HG03025 (cell line): ENCODE measurements around the gene IL17RA.
A peak's percentile ranks its signal among the peaks of the same experiment; 100 is the strongest.

Experiments used
- ATAC-seq: cut with Tn5 transposase; IDR thresholded peaks from one replicate; pipeline ENCODE4 v1.9.1; 2021; ENCODE audit warnings: mild to moderate bottlenecking, moderate library complexity; ENCODE audit not compliant: unreplicated experiment, low FRiP score

IL17RA gene

GRCh38 chr22:17149076-17149815, 64.4 kb downstream of the IL17RA start:
- no peak for ATAC-seq

- ATAC-seq: no peak
These were observed 67.5 kb downstream of the IL17RA start for GRCh38 chr22:17152340-17152739.

GRCh38 chr22:17152971-17153370, 68.2 kb downstream of the IL17RA start:
- ATAC-seq: no peak

GRCh38 chr22:17155941-17156340, 71.1 kb downstream of the IL17RA start:
- ATAC-seq: no peak

- ATAC-seq: no peak
These were observed 72.9 kb downstream of the IL17RA start for GRCh38 chr22:17157714-17158113.

GRCh38 chr22:17158176-17158567, 73.4 kb downstream of the IL17RA start:
- no peak for ATAC-seq

GRCh38 chr22:17158568-17159503, 74.0 kb downstream of the IL17RA start, which contains the start of gene HDHD5:
Gene HDHD5, minus strand, starts transcription at chr22:17159277. Its CDS starts 26 bp downstream, at chr22:17159251.
- ATAC-seq: peak; percentile 48

- ATAC-seq: peak; percentile 18
These were observed 74.7 kb downstream of the IL17RA start for GRCh38 chr22:17159504-17159951.

GRCh38 chr22:17161991-17162390, 77.2 kb downstream of the IL17RA start:
- no peak for ATAC-seq

- ATAC-seq: no peak
These were observed 77.9 kb downstream of the IL17RA start for GRCh38 chr22:17162731-17163130.

GRCh38 chr22:17164392-17165024, 79.7 kb downstream of the IL17RA start:
- no peak for ATAC-seq
